GM12872 (cell line): ENCODE results near the gene KLF3.

Experiments used
- CTCF ChIP-seq: IDR thresholded peaks from 3 replicates; pipeline ENCODE4 v1.5.1; 2011; ENCODE audit warnings: low read depth, mild to moderate bottlenecking, low read length, moderate library complexity; ENCODE audit not compliant: insufficient read depth

Gene KLF3

GRCh38 chr4:38667085-38667893, 3.3 kb downstream of the KLF3 start:
- no peak for TF ChIP-seq CTCF

- no peak for TF ChIP-seq CTCF
Measured at GRCh38 chr4:38668203-38668971, 4.4 kb downstream of the KLF3 start.

GRCh38 chr4:38669208-38669607, 5.2 kb downstream of the KLF3 start:
- no peak for TF ChIP-seq CTCF

- TF ChIP-seq CTCF, result no peak
Measured at GRCh38 chr4:38670109-38670901, 6.3 kb downstream of the KLF3 start.

GRCh38 chr4:38670939-38671591, 7.1 kb downstream of the KLF3 start:
- TF ChIP-seq CTCF, result no peak

- no peak for TF ChIP-seq CTCF
Measured at GRCh38 chr4:38671592-38671940, 7.6 kb downstream of the KLF3 start.

- TF ChIP-seq CTCF, result no peak
Measured at GRCh38 chr4:38672074-38672396, 8.0 kb downstream of the KLF3 start.
